HEK293T (cell line): ENCODE measurements around the gene FHOD3.

ENCODE experiments used
- CTCF ChIA-PET: fragments of 350-600 bp; formaldehyde crosslinking; extraction: SDS; loops from one replicate; lab custom pipeline; 2021; ENCODE audit warnings: antibody characterized with exemption, inconsistent platforms; lab: Yijun Ruan, JAX
- POLR2A ChIA-PET: fragments of 350-600 bp; formaldehyde crosslinking; extraction: SDS; loops from one replicate; lab custom pipeline; 2020; ENCODE audit warnings: antibody characterized with exemption, inconsistent platforms; lab: Yijun Ruan, JAX
- DNase-seq: peaks from one replicate; pipeline ENCODE4 v3.0.0; 2012; ENCODE audit warnings: mixed read lengths; ENCODE audit errors: extremely low spot score
- ARNT ChIP-seq: fragments of 450-650 bp; IDR thresholded peaks from 2 replicates; pipeline ENCODE4 v1.6.1; 2017; ENCODE audit warnings: mild to moderate bottlenecking
- BHLHE40 ChIP-seq: fragments of 450-650 bp; IDR thresholded peaks from 2 replicates; pipeline ENCODE4 v1.6.1; 2016; ENCODE audit warnings: mild to moderate bottlenecking, moderate library complexity, borderline replicate concordance
- CTBP1 ChIP-seq: fragments of 450-650 bp; IDR thresholded peaks from 2 replicates; pipeline ENCODE4 v1.6.1; 2016; ENCODE audit warnings: borderline replicate concordance
- ELF4 ChIP-seq: fragments of 450-650 bp; IDR thresholded peaks from 2 replicates; pipeline ENCODE4 v1.6.1; 2017; ENCODE audit warnings: antibody characterized with exemption
- FOXA1 ChIP-seq: fragments of 450-650 bp; IDR thresholded peaks from 2 replicates; pipeline ENCODE4 v1.6.1; 2016; ENCODE audit warnings: mild to moderate bottlenecking
- FOXK2 ChIP-seq: fragments of 450-650 bp; IDR thresholded peaks from 2 replicates; pipeline ENCODE4 v1.6.1; 2016; ENCODE audit warnings: mild to moderate bottlenecking
- FOXM1 ChIP-seq: fragments of 450-650 bp; IDR thresholded peaks from 2 replicates; pipeline ENCODE4 v1.6.1; 2017; ENCODE audit warnings: mild to moderate bottlenecking, borderline replicate concordance
- HDGF ChIP-seq: fragments of 450-650 bp; IDR thresholded peaks from 2 replicates; pipeline ENCODE4 v1.6.1; 2017; ENCODE audit warnings: antibody characterized with exemption, borderline replicate concordance
- L3MBTL2 ChIP-seq: fragments of 450-650 bp; conservative IDR thresholded peaks from 2 replicates; pipeline ENCODE4 v1.6.1; 2016; ENCODE audit warnings: mild to moderate bottlenecking
- LEF1 ChIP-seq: fragments of 450-650 bp; IDR thresholded peaks from 2 replicates; pipeline ENCODE4 v1.6.1; 2017; ENCODE audit warnings: mild to moderate bottlenecking, borderline replicate concordance
- NFRKB ChIP-seq: fragments of 450-650 bp; IDR thresholded peaks from 2 replicates; pipeline ENCODE4 v1.6.1; 2016; ENCODE audit warnings: mild to moderate bottlenecking, moderate library complexity
- SP1 ChIP-seq: fragments of 450-650 bp; IDR thresholded peaks from 2 replicates; pipeline ENCODE4 v1.6.1; 2017
- SUZ12 ChIP-seq: fragments of 450-650 bp; IDR thresholded peaks from 2 replicates; pipeline ENCODE4 v1.6.1; 2016; ENCODE audit warnings: mild to moderate bottlenecking
- TARDBP ChIP-seq: fragments of 450-650 bp; IDR thresholded peaks from 2 replicates; pipeline ENCODE4 v1.6.1; 2016
- ZNF384 ChIP-seq: fragments of 450-650 bp; IDR thresholded peaks from 2 replicates; pipeline ENCODE4 v1.6.1; 2016
- TF ChIP-seq, protein P1 (sequence below): fragments of 450-650 bp; IDR thresholded peaks from 2 replicates; pipeline ENCODE4 v1.6.1; 2016

FHOD3 gene

GRCh38 chr18:36454245-36454644 is 156.7 kb downstream of the FHOD3 start:
- no peak for DNase-seq
- no peak for TF ChIP-seq ZNF384
- TF ChIP-seq FOXM1 = no peak
- TF ChIP-seq SP1 = no peak
- no peak for TF ChIP-seq FOXA1
- TF ChIP-seq, protein P1, sequence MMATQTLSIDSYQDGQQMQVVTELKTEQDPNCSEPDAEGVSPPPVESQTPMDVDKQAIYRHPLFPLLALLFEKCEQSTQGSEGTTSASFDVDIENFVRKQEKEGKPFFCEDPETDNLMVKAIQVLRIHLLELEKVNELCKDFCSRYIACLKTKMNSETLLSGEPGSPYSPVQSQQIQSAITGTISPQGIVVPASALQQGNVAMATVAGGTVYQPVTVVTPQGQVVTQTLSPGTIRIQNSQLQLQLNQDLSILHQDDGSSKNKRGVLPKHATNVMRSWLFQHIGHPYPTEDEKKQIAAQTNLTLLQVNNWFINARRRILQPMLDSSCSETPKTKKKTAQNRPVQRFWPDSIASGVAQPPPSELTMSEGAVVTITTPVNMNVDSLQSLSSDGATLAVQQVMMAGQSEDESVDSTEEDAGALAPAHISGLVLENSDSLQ = no peak
- no peak for TF ChIP-seq ELF4
- no peak for TF ChIP-seq BHLHE40
- ChIA-PET CTCF (no interaction called here), POLR2A (no interaction called here)

DNA sequence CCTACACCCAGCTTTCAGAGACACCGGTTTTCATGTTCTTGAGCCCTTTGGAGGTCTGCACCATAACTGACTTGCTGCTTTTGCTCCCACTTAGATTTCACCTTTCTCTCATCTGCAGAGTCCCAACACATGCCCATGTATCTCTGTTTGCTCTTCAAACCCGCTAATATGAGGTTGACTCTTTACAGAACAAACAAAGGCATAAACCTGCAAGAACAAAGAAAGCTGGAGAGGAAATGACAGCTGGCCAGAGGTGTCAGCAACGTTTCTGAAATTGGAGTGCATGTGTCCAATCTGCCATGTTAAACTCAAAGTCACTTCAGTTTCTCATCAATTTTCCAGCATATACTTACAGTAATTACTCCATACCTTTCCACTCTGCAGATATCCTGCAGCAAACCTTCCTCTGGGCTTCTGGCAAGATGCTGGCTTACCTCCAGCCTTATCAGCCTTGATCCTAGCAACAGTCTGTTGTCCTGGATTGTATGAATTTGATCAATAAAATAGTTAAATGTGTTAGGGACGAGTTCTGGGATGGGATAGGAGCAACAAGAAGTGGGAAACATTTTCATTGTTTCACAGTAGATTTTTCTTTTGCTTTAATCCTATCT is 157.4 kb downstream of the FHOD3 start:
- POLR2A ChIA-PET = no interaction called here
- CTCF ChIA-PET = no interaction called here
- no peak for DNase-seq
- TF ChIP-seq BHLHE40 (no peak), ZNF384 (no peak), ARNT (no peak), NFRKB (no peak)

- ChIA-PET CTCF (interaction anchor here (0.8 kb wide), 1 partner anchor 440 kb away, joined by 3 read pairs; no protein-coding TSS in a partner anchor), POLR2A (no interaction called here)
- DNase-seq = no peak
- no peak for TF ChIP-seq BHLHE40
- TF ChIP-seq FOXM1 = no peak
- no peak for TF ChIP-seq CTBP1
- TF ChIP-seq LEF1 = no peak
- TF ChIP-seq L3MBTL2 = no peak
- TF ChIP-seq ZNF384 = no peak
- no peak for TF ChIP-seq ELF4
- TF ChIP-seq FOXK2 = no peak
- TF ChIP-seq FOXA1 = no peak
- TF ChIP-seq, protein P1 = no peak
- no peak for TF ChIP-seq NFRKB
- no peak for TF ChIP-seq TARDBP
- no peak for TF ChIP-seq ARNT
- no peak for TF ChIP-seq HDGF
- no peak for TF ChIP-seq SP1
- TF ChIP-seq SUZ12 = no peak
Measured at GRCh38 chr18:36455931-36456330, 158.4 kb downstream of the FHOD3 start.

GRCh38 chr18:36456622-36457021 is 159.1 kb downstream of the FHOD3 start:
- TF ChIP-seq FOXA1 = no peak
- no peak for TF ChIP-seq HDGF
- TF ChIP-seq L3MBTL2 = no peak
- TF ChIP-seq FOXK2 = no peak
- TF ChIP-seq CTBP1 = no peak
- TF ChIP-seq SP1 = no peak
- DNase-seq = no peak
- ChIA-PET CTCF (interaction anchor here (0.8 kb wide), 1 partner anchor 440 kb away, joined by 3 read pairs; no protein-coding TSS in a partner anchor), POLR2A (no interaction called here)

DNA sequence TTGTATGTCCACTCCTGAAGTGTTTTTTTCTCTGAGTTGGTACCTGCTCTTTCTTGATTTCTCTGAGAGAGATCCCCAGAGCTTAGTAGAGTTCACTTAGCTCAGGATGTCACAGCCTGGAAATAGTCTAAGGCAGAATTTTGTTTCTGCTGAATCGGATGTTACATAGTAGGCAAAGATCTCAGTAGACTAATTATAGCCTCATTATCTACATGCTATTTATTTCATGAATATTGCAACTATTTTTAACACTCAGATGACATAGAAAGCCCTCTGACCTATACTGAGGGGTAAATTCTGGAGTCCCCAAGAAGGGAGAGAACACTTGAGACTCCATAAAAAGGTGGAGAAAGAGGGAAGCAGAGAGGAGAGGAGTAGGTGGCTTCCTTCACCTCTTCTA is 160.2 kb downstream of the FHOD3 start:
- ChIA-PET CTCF (no interaction called here), POLR2A (no interaction called here)
- no peak for DNase-seq
- TF ChIP-seq, protein P1 = no peak
- TF ChIP-seq ZNF384 (no peak), LEF1 (no peak), FOXM1 (no peak), FOXK2 (no peak), NFRKB (no peak), ARNT (no peak), FOXA1 (no peak), SP1 (no peak), L3MBTL2 (no peak), BHLHE40 (no peak)

DNA sequence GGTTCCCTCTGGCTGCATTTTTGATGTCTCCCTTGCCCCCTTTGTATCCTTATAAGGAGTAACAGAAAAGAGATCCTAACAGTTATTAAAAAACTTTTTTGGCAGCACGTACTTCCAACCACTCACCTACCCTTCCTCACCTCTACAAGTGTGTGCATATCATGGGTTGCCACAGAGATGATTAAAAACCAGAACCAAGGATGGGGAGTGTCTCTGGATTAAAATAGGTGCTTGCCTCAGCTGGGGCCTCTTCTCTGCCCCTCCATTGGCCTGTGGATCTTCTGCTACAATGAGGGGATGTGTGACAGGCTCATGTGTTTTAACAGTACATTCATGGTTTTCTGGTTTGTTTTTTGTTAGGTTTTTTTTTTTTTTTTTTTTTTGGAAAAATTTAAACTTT is 160.8 kb downstream of the FHOD3 start:
- POLR2A ChIA-PET = no interaction called here
- TF ChIP-seq HDGF = no peak
- no peak for TF ChIP-seq CTBP1
- no peak for TF ChIP-seq ARNT
- TF ChIP-seq ZNF384 = no peak
- TF ChIP-seq FOXK2 = no peak
- TF ChIP-seq SUZ12 = no peak
- no peak for TF ChIP-seq BHLHE40
- TF ChIP-seq, protein P1 = no peak
- no peak for TF ChIP-seq LEF1
- no peak for TF ChIP-seq ELF4
- TF ChIP-seq FOXA1 = no peak
- TF ChIP-seq TARDBP = no peak
- no peak for TF ChIP-seq L3MBTL2
- no peak for DNase-seq
- CTCF ChIA-PET = no interaction called here
